ENCODE results near the gene SH3GL1. TPM values are rescaled to one million over a fixed set of nuclear protein-coding genes. Genes with fewer than 3 reads are reported as not detected.

Gene SH3GL1
- total RNA-seq, 1 donor: 83.2 TPM

DNA sequence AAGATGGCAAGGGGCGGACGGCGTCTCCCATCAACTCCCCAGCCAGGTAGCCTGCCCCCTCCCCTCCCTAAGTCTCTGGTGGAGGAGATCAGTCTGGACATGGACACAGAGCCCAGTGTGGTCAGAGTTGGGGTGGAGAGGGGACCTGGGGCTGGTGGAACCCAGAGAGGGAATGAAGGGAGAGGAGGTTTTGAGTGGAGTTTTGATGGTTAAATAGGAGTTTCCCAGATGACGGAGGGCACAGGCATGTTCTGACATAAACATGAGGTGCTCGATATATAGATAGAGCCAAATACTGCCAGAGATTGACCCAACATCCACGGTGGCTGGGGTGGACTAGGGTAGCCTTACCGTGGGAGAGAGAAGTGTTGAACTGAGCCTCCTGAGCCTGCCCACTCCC lies 81.9 kb downstream of the SH3GL1 start:
- no peaks in the 10 kb centered on the region for H3K9me3 ChIP-seq (ENCODE audit: low read depth, low read length)
- TF ChIP-seq, protein P1, sequence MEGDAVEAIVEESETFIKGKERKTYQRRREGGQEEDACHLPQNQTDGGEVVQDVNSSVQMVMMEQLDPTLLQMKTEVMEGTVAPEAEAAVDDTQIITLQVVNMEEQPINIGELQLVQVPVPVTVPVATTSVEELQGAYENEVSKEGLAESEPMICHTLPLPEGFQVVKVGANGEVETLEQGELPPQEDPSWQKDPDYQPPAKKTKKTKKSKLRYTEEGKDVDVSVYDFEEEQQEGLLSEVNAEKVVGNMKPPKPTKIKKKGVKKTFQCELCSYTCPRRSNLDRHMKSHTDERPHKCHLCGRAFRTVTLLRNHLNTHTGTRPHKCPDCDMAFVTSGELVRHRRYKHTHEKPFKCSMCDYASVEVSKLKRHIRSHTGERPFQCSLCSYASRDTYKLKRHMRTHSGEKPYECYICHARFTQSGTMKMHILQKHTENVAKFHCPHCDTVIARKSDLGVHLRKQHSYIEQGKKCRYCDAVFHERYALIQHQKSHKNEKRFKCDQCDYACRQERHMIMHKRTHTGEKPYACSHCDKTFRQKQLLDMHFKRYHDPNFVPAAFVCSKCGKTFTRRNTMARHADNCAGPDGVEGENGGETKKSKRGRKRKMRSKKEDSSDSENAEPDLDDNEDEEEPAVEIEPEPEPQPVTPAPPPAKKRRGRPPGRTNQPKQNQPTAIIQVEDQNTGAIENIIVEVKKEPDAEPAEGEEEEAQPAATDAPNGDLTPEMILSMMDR (IDR thresholded peaks at IDR 0.05; ENCODE audit: extremely low read depth, low read depth, low read length): no peak
- H3K4me1 ChIP-seq (ENCODE audit: insufficient read depth, low read length): no peaks in the 10 kb centered on the region
- H3K4me3 ChIP-seq (ENCODE audit: insufficient read depth, low read length): no peak overlapping the region
- no peaks in the 10 kb centered on the region for H3K36me3 ChIP-seq (ENCODE audit: insufficient read depth, low read length)
- no peaks in the 10 kb centered on the region for H3K27me3 ChIP-seq (ENCODE audit: insufficient read depth, low read length)
- H3K4me2 ChIP-seq (ENCODE audit: insufficient read depth, low read length): no peak overlapping the region
- H3K79me2 ChIP-seq (ENCODE audit: insufficient read depth, low read length): no peaks in the 10 kb centered on the region
- no peak overlapping the region for H3K27ac ChIP-seq (ENCODE audit: low read depth, low read length)
- no peaks in the 10 kb centered on the region for H4K20me1 ChIP-seq (ENCODE audit: insufficient read depth, low read length)
- no peak overlapping the region for H2AFZ ChIP-seq (ENCODE audit: low read length)
- peak; percentile 70 for DNase-seq (ENCODE audit: insufficient read length, low spot score, missing footprints)

DNA sequence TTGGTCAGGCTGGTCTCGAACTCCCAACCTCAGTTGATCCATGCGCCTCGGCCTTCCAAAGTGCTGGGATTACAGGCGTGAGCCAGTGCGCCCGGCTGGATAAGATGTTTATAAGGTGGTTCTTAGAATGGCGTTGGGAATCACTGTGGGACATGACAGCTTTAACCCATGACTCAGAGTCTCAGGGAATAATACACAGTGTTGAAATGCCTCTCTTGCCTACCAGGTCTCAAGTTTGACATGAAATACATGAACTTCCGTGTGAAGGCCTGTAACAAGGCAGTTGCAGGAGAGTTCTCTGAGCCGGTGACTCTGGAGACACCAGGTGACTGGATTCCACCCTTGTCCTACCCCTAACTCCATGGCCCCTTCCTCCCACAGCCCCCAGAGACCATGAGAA lies 83.4 kb downstream of the SH3GL1 start:
- H3K79me2 ChIP-seq (ENCODE audit: insufficient read depth, low read length): no peaks in the 10 kb centered on the region
- no peak overlapping the region for H3K4me3 ChIP-seq (ENCODE audit: insufficient read depth, low read length)
- peak; percentile 76 for DNase-seq (ENCODE audit: insufficient read length, low spot score, missing footprints)
- no peaks in the 10 kb centered on the region for H3K9me3 ChIP-seq (ENCODE audit: low read depth, low read length)
- H3K4me1 ChIP-seq (ENCODE audit: insufficient read depth, low read length): no peaks in the 10 kb centered on the region
- no peaks in the 10 kb centered on the region for H3K36me3 ChIP-seq (ENCODE audit: insufficient read depth, low read length)
- TF ChIP-seq, protein P1 (IDR thresholded peaks at IDR 0.05; ENCODE audit: extremely low read depth, low read depth, low read length): no peak
- no peak overlapping the region for H3K4me2 ChIP-seq (ENCODE audit: insufficient read depth, low read length)
- H4K20me1 ChIP-seq (ENCODE audit: insufficient read depth, low read length): no peaks in the 10 kb centered on the region
- no peak overlapping the region for H2AFZ ChIP-seq (ENCODE audit: low read length)
- H3K27me3 ChIP-seq (ENCODE audit: insufficient read depth, low read length): no peaks in the 10 kb centered on the region
- no peak overlapping the region for H3K27ac ChIP-seq (ENCODE audit: low read depth, low read length)

DNA sequence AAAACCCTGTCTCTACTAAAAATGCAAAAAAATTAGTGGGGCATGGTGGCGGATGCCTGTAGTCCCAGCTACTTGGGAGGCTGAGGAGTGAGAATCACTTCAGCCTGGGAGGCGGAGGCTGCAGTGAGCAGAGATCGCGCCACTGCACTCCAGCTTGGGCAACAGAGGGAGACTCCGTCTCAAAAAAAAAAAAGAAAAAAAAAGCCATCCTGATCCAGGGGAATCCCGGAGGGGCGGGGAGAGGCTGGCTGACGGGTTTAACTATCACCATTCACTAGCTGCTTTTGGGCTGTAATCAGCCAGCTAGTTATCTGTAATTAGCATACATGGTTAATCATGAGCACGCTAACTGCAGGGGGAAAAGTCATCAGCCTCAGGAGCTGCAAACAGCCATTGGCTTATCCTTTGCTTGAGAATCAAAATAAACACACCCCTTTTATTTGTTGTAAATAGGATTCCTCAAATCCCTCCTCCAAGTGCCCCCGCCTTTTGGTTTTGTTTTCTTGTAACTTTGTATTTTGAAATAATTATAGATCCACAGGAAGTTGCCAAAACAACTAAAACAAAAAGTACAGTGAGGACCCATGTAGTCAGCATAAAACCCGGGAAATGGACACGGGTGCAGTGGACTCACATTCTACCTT lies 86.4 kb downstream of the SH3GL1 start:
- Histone ChIP-seq H3K4me3 (ENCODE audit: insufficient read depth, low read length) (no peak overlapping the region), H3K4me1 (ENCODE audit: insufficient read depth, low read length) (no peaks in the 10 kb centered on the region), H3K27me3 (ENCODE audit: insufficient read depth, low read length) (no peaks in the 10 kb centered on the region), H3K79me2 (ENCODE audit: insufficient read depth, low read length) (no peaks in the 10 kb centered on the region), H4K20me1 (ENCODE audit: insufficient read depth, low read length) (no peaks in the 10 kb centered on the region), H3K36me3 (ENCODE audit: insufficient read depth, low read length) (no peaks in the 10 kb centered on the region), H3K4me2 (ENCODE audit: insufficient read depth, low read length) (no peak overlapping the region), H3K27ac (ENCODE audit: low read depth, low read length) (no peak overlapping the region), H3K9me3 (ENCODE audit: low read depth, low read length) (no peaks in the 10 kb centered on the region), H2AFZ (ENCODE audit: low read length) (peak overlapping the region; percentile 59)
- TF ChIP-seq, protein P1 (IDR thresholded peaks at IDR 0.05; ENCODE audit: extremely low read depth, low read depth, low read length): no peak
- peak; percentile 65 for DNase-seq (ENCODE audit: insufficient read length, low spot score, missing footprints)

Small RNA genes lying within 50 kb of the gene (small RNA-seq; reads per million reads assigned to genes)
- not detected for gene MIR4746

Other genes starting within 250 kb of the SH3GL1 start
- gene CREB3L3, start 246.9 kb downstream of the SH3GL1 start, total RNA-seq: not detected in 2 replicates
- 8.3 and 16.3 TPM in 2 replicates for gene SIRT6, start 218.0 kb downstream of the SH3GL1 start, total RNA-seq
- 0.29 and 0.72 TPM in 2 replicates for gene ANKRD24, start 217.9 kb downstream of the SH3GL1 start, total RNA-seq
- gene EBI3, start 171.0 kb downstream of the SH3GL1 start, total RNA-seq: not detected in 2 replicates
- 15.3 and 17.0 TPM in 2 replicates for gene YJU2, start 153.5 kb downstream of the SH3GL1 start, total RNA-seq
- not detected in 2 replicates for gene SHD, start 121.3 kb downstream of the SH3GL1 start, total RNA-seq
- not detected in 2 replicates for gene TMIGD2, start 98.2 kb downstream of the SH3GL1 start, total RNA-seq
- 0.29 and 1.1 TPM in 2 replicates for gene FSD1, start 95.9 kb downstream of the SH3GL1 start, total RNA-seq
- gene STAP2, start 61.7 kb downstream of the SH3GL1 start, total RNA-seq: 2.4 and 2.5 TPM in 2 replicates
- gene MPND, start 57.0 kb downstream of the SH3GL1 start, total RNA-seq: 6.8 and 6.9 TPM in 2 replicates
- 3.6 and 5.6 TPM in 2 replicates for gene CHAF1A, start 2.1 kb upstream of the SH3GL1 start, total RNA-seq
- gene UBXN6, start 57.2 kb upstream of the SH3GL1 start, total RNA-seq: 120 and 136 TPM in 2 replicates
- gene HDGFL2, start 71.8 kb upstream of the SH3GL1 start, total RNA-seq: 44.2 and 48.5 TPM in 2 replicates
- gene PLIN4, start 117.9 kb upstream of the SH3GL1 start, total RNA-seq: under 0.01 TPM in 2 replicates
- 0.36 TPM in 1 of 2 replicates, not detected in the other for gene PLIN5, start 134.7 kb upstream of the SH3GL1 start, total RNA-seq
- not detected in 2 replicates for gene LRG1, start 139.5 kb upstream of the SH3GL1 start, total RNA-seq
- 0.29 and 0.36 TPM in 2 replicates for gene SEMA6B, start 159.1 kb upstream of the SH3GL1 start, total RNA-seq
- 1.8 TPM in 2 replicates for gene TNFAIP8L1, start 239.0 kb upstream of the SH3GL1 start, total RNA-seq